GM21619 (cell line): ENCODE data around the gene LUC7L2.
"Not testable (repeated sequence)": the region's sequence is repeated elsewhere in the genome, so short reads cannot be mapped to it uniquely, and the experiment has no call there.

Experiments used
- ATAC-seq: cut with Tn5 transposase; IDR thresholded peaks from one replicate; pipeline ENCODE4 v1.9.1; 2021; ENCODE audit not compliant: unreplicated experiment

The LUC7L2 gene, protein sequence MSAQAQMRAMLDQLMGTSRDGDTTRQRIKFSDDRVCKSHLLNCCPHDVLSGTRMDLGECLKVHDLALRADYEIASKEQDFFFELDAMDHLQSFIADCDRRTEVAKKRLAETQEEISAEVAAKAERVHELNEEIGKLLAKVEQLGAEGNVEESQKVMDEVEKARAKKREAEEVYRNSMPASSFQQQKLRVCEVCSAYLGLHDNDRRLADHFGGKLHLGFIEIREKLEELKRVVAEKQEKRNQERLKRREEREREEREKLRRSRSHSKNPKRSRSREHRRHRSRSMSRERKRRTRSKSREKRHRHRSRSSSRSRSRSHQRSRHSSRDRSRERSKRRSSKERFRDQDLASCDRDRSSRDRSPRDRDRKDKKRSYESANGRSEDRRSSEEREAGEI

DNA sequence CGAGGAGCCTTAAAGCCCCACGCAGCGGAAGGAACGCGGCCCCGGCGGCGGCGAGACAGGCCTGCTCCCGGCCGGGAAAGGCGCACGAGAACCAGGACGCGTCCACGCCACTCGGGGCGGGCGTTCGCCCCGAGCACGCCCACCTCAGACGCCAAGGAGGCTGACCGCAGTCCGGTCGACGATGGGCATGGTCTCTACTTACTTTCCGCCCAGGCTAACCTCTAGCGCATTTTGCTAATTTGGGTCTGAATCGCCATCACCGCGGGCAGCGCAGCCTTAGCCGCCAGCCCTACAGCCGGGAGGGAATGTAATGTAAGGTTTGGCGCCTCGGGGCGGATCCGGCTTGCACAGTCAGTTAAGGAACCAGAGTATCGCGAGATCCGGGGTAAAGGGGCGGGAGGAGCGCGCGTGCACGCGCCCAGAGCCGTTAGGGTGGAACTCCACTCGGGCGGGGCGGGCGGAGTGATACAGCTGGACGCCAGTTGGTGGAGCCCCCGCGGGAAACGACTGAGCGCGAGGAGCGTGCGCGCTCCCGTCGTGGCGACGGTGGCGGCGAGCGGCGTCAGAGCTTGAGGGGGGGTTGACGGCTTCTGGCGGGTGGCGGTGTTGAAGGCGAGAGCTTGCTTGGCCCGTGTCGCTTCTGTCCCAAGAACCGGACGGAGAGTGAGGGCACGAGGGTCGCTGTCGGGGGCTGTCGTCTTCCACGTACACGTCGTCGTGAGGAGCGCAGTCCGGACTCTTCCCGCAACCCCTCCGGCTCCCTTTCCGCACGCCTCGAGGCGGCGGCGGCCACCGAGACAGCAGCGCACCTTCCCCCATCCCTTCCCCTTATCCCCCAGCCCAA lies at the start of gene LUC7L2:
LUC7L2 (plus strand) TSS at position 529 of the 844 bp plus-strand sequence. CDS start 368 bp downstream, outside the sequence.
- ATAC-seq: peak; percentile 69

- no peak for ATAC-seq
Observed at GRCh38 chr7:139317939-139318505, 41.7 kb upstream of the LUC7L2 start.

DNA sequence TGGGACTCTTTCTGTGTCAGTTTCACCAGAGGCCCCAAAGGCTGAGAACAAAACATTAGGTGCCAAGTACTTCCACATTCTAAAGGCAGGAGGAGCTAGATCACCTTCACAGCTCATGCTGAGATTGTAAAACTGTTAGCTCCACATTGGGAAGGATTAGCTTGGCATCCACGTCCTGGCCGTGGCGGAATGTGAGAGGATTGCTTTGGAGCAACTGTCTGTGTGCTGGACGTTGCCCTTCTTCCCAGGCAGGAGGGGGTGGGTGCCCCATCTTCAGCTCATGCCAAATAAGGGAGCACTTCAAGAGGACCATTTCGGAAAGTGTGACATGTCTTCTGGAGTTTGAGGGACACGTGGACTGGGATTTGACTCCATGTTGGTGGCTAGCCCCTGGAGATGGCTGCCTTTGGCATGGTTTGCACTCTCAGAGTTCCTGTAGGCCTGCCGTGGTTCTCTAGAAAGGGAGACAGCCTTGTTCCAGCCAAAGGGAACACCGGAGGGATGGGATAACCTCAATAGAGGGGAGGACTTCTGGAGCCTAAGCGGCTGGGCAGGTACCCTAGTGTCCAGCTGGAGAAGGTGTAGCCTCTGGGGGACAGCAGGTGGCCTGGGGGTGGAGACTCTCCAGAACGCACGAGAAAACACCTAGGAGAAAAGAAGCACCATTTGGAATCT lies 38.5 kb upstream of the LUC7L2 start:
- no peak for ATAC-seq

DNA sequence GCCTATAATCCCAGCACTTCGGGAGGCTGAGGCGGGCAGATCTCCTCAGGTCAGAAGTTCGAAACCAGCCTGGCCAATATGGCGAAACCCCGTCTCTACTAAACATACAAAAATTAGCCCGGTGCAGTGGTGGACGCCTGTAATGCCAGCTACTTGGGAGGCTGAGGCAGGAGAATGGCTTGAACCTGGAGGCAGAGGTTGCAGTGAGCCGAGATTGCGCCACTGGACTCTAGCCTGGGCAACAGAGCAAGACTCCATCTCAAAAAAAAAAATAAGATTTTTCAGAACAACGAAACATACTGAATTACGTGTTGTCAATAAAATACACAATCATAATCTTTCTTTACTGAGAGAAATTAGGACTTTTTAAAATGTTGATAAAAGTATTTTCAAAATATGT lies 35.0 kb upstream of the LUC7L2 start:
- ATAC-seq: not testable (repeated sequence)

DNA sequence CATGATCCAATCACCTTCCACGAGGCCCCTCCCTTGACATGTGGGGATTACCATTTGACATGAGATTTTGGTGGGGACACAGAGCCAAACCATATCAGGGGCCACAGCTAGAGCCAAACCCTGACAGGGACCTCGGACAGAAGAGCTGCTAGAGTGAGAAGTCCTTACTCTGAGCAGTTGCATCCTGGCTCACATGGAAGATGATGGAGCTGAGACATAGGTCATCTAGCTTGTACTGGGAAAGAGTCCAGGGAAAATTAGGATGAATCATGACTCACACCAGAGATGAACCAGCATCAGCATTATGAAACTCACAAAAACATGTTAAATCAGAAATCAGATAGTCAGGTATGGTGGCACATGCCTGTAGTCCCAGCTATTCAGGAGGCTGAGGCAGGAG lies 31.3 kb upstream of the LUC7L2 start:
- no peak for ATAC-seq

DNA sequence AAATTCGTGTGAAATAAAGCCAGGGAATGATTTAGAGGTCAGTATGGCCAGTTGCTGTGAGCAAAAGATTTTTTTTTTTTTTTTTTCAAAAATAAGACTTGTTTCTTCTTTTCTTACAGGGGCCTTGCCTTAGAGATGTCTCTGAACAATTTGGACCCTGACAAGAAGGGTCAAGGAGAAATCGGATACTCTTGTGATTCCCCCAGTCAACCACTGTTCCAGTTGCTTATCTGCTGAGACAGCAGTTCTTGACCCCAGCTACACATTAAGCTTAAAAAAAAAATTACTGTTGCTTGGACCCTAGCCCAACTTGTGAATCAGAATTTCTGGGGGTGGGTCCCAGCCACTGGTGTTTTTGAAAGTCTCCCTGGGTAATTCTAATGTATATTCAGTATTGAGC lies 30.6 kb upstream of the LUC7L2 start:
- no peak for ATAC-seq

DNA sequence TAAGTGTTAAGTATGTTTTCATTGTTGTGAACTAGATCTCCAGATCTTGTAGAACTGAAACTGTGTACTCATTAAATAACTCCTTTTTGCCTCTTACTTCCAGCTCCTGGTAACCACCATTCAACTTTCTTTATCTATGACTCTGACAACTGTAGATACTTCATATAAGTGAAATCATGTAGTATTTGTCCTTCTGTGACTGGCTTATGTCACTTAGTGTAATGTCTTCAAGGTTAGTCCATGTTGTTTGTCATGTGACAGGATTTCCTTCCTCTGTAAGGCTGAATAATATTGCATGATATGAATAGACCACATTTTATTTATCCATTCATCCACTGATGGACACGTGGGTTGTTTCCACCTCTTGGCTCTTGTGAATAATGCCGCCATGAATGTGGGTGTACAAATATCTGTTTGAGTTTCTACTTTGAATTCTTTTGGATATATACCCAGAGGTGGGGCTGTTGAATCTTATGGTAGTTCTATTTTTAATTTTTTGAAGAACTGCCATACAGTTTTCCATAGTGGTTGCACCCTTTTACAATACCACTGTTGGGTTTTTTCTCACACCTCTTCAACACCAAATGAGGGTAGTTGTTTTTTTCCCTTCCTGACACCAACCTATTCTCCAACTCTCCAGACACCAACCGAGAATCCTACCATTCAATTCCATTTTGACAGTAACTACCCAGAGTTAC lies 29.2 kb upstream of the LUC7L2 start:
- no peak for ATAC-seq

DNA sequence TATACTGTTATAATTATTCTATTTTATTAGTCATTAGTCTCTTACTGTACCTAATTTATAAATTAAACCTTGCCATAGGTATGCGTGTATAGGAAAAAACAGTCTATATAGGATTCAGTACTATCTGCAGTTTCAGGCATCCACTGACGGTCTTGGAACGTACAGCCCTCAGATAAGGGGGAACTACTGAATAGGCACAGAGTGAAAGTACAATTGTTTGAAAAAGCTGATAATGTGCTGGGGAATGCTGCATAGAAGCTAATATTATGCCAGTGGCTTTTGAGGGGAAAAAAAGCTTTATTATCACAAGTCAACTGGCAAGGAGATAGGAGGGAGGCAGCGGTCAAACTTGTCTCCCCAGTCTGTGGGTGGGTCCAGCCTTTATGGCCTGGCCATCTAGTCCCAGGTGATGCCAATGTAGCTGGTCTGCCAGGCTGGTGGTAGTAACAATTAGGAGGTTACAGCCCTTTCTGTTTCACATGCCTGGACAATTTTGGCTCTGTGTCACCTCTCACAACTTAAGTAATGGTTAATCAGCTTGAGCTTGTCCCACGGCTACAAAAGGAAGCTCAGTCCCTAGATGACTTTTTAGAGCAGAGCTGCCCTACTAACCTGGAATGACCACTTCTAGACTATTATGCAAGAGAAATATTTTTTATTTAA lies 26.9 kb upstream of the LUC7L2 start:
- ATAC-seq: no peak

- ATAC-seq: not testable (repeated sequence)
Observed at GRCh38 chr7:139333443-139333842, 26.3 kb upstream of the LUC7L2 start.

DNA sequence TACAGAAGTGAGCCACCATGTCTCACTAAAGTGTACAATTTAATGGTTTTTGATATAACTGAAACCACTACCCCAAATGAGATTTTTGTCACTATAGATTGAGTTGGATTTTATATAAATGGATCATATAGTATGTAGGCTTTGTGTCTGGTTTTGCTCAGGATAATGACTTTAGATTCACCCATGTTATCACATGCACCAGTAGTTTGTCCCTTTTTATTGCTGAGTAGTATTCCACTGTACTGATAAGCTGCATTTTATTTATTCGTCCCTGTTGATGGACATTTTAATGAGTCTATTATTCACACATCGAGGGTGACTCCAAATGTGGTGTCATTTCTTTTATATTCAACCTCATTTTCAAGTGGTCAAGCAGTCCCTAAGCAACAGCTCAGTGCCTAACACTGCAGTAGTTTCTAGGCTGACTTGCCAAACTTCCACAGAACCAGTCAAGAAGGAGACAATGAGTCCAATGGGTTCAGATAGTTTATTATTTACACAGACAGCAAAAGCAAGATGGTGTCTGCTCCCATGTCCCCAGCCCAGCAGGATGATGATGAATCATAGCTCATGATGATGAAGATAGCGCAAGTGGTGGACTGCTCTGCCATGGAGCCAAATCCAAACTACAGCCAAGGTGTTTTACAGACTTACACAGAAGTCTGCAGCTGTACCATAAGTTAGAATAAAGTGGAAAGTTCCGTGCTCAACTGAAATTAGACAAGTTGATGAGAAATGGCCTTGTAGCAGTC lies 25.1 kb upstream of the LUC7L2 start:
- ATAC-seq: no peak

GRCh38 chr7:139339025-139339424 lies 20.7 kb upstream of the LUC7L2 start:
- ATAC-seq: no peak

- no peak for ATAC-seq
Observed at GRCh38 chr7:139339698-139340036, 20.0 kb upstream of the LUC7L2 start.

DNA sequence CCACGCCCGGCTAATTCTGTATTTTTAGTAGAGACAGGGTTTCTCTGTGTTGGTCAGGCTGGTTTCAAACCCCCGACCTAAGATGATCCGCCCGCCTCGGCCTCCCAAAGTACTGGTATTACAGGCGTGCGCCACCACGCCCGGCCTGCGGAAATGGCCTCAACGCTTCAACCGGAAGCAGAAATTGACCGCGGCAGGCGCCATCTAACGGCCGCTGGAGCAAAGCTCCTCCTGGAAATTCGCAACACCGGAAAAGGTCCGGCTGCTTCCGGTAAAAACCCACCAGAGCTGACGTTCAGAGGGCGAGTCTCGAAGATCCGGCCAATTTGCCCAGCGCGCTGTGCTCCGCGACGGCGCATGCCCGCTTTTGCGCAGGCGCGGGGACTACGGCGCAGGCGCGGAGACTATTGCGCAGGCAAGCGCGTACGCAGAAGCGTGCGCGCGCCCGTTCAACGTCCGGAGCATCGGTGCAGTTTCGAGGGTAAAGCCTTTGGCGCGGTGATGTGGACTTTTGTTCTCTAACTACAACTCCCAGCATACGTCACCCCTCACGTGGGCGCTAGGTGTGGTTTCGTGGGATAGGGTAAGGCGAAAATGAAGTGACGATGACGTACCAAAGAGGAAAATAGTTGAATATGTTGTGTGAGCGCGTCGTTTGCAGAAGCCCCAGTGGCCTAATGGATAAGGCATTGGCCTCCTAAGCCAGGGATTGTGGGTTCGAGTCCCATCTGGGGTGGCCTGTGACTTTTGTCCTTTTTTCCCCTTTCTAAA lies 19.5 kb upstream of the LUC7L2 start:
- peak; percentile 81 for ATAC-seq

GRCh38 chr7:139340808-139341057 lies 19.0 kb upstream of the LUC7L2 start:
- peak; percentile 1 for ATAC-seq

DNA sequence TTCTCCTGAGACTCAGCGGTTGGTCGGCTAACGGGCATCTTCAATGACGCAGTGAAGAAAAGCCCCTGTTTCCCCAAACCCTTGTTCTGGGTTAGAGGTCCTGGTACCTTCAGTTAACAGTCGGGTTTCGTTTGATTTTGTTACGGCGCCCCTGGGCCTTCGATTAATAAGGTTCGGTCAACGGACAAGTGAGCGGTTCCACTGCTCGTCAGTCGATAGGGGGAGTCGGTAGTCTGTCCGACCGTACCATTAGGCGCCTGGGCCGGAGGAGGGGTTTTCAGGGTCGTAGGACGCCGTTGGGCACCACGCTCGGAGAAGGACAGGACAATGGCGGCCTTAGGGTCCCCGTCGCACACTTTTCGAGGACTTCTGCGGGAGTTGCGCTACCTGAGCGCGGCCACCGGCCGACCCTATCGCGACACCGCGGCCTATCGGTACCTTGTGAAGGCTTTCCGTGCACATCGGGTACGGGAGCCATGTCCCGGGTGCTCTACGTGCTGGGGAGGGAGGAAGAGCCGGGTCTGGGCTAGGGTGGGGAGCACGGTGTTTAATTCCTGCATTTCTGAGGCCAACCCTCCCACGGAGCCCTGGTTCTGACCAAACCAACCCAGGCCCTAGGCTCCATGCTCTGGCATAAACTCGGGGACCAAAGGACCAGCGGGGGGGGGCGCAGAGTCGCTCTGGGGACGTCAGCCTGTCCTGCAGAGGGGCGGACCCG lies 18.5 kb upstream of the LUC7L2 start, which contains the start of gene FMC1:
FMC1 (plus strand) TSS at position 280 of the 718 bp plus-strand sequence; CDS start at position 328, 48 bp downstream.
- ATAC-seq: peak; percentile 50

DNA sequence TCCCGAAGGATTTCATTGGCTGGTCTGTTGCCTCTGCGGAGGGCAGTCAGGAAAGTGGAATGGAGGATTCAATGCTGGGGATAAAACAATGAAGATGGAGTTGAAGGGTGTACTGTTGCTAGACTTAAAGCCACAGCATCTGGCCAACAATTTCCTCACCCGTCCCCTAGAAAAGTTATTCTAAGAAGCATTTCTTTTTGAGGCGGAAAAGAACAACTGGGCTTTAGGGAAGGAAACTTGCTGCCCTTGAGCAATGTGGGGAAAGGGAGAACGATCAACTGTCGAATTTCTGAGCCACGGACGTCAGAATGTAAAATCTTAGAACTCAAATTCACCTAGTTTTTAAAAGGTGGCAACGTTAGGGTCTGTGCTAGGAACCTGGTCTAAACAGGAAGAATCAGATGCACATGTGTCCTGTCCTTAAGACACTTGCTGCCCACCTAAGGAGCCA lies 17.9 kb upstream of the LUC7L2 start:
- no peak for ATAC-seq

DNA sequence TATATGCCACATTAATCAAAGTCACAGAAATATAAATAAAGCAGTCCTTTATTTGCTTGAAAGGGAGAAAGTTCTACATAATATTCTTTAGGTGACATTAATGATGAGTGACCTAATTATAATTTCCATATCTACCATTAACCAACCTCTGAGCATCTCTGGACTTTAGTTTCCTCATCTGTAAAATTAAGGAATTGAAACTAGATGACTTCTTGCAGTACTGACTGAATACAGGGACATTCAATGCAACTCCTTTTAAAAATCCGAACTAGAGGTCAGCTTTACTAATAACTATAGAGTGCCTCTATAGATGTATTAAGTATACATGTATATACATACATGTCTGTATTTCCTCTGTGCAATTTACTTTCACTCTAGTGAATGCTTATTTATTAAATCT lies 14.7 kb upstream of the LUC7L2 start:
- ATAC-seq: no peak

GRCh38 chr7:139351027-139351426 lies 8.7 kb upstream of the LUC7L2 start:
- ATAC-seq: no peak
